Gastrocnemius medialis (tissue), 4 donors: Measurements from ENCODE around the gene TMPRSS13.

ENCODE experiments used
- POLR2A ChIP-seq, 2 donors: fragments of 450-650 bp; IDR thresholded peaks; one replicate each; pipeline ENCODE4 v1.6.1; 2017; ENCODE audit warnings: antibody characterized with exemption in 2 of 2, mild to moderate bottlenecking in 2 of 2, moderate library complexity in 2 of 2
- TF ChIP-seq, protein P1 (sequence below), 5 experiments: fragments of 450-650 bp in 3 of 5; fragments of 200-600 bp in 2 of 5; sonication (generic) in 2 of 5; IDR thresholded peaks in 4 of 5; conservative IDR thresholded peaks in 1 of 5; 1 replicate in 4 of 5; 2 replicates in 1 of 5; pipeline ENCODE4 v1.5.1; 2016 to 2019; ENCODE audit warnings: antibody characterized with exemption in 5 of 5, mild to moderate bottlenecking in 3 of 5, moderate library complexity in 3 of 5

- TF ChIP-seq, protein P1, sequence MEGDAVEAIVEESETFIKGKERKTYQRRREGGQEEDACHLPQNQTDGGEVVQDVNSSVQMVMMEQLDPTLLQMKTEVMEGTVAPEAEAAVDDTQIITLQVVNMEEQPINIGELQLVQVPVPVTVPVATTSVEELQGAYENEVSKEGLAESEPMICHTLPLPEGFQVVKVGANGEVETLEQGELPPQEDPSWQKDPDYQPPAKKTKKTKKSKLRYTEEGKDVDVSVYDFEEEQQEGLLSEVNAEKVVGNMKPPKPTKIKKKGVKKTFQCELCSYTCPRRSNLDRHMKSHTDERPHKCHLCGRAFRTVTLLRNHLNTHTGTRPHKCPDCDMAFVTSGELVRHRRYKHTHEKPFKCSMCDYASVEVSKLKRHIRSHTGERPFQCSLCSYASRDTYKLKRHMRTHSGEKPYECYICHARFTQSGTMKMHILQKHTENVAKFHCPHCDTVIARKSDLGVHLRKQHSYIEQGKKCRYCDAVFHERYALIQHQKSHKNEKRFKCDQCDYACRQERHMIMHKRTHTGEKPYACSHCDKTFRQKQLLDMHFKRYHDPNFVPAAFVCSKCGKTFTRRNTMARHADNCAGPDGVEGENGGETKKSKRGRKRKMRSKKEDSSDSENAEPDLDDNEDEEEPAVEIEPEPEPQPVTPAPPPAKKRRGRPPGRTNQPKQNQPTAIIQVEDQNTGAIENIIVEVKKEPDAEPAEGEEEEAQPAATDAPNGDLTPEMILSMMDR (IDR thresholded peaks at IDR 0.05 in 4 of 5, conservative IDR thresholded peaks at IDR 0.05 in 1 of 5) = no peak
- TF ChIP-seq POLR2A (IDR thresholded peaks at IDR 0.05) = no peak
Measured at GRCh38 chr11:117936973-117937372, 7.8 kb upstream of the TMPRSS13 start.
